ENCODE data around the gene ARL15. TPM values are rescaled to one million over a fixed set of nuclear protein-coding genes. Genes with fewer than 3 reads are reported as not detected.

Gene ARL15
- total RNA-seq, 1 donor from 2014 or later: 30.8 TPM

DNA sequence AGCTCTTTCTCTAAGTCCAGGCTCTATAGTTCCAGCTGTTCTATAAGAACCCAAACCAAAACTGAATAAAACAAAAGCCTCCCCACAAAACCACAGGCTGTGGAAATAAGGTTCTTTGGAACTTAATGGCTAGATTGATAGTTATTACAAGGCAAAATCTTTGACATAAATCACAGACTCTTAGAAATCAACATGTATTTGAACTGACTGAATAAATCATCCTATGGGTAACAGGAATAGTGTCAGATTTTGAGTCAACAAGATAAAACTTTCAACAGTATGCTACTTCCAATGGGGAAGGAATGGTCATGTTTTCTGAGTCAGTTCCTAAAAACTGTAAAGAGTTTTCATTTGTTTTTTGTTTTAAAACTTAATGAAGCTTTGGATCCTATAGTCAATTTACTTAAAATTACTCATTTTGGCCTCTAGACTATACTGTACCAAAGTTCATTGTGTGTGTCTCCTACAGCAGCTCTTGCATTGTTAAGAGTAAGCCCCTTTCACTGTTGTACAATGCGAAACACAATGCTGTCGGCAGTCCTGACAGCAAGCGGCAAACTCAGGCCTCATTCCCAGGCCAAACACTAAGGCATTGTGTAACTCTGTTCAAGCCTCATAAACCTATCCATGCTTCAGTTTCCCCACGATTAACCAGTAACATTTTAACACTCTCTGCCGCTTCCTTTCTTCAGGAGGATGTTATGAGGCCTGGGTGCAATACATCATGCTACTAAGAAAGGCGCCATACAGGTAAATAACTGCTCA is 134.1 kb downstream of the ARL15 start:
- Histone ChIP-seq H3K4me1 (peaks cover 8% of the 10 kb centered on the region), H3K27me3 (ENCODE audit: low read depth) (no peaks in the 10 kb centered on the region), H3K27ac (no peak overlapping the region), H3K9me3 (no peaks in the 10 kb centered on the region), H3K4me3 (no peak overlapping the region), H3K36me3 (no peaks in the 10 kb centered on the region)
- TF ChIP-seq, protein P1, sequence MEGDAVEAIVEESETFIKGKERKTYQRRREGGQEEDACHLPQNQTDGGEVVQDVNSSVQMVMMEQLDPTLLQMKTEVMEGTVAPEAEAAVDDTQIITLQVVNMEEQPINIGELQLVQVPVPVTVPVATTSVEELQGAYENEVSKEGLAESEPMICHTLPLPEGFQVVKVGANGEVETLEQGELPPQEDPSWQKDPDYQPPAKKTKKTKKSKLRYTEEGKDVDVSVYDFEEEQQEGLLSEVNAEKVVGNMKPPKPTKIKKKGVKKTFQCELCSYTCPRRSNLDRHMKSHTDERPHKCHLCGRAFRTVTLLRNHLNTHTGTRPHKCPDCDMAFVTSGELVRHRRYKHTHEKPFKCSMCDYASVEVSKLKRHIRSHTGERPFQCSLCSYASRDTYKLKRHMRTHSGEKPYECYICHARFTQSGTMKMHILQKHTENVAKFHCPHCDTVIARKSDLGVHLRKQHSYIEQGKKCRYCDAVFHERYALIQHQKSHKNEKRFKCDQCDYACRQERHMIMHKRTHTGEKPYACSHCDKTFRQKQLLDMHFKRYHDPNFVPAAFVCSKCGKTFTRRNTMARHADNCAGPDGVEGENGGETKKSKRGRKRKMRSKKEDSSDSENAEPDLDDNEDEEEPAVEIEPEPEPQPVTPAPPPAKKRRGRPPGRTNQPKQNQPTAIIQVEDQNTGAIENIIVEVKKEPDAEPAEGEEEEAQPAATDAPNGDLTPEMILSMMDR (IDR thresholded peaks at IDR 0.05): no peak
- DNase-seq (no peak), ATAC-seq (no peak)
- intact Hi-C loops (cut with DNase I): no loop called here

DNA sequence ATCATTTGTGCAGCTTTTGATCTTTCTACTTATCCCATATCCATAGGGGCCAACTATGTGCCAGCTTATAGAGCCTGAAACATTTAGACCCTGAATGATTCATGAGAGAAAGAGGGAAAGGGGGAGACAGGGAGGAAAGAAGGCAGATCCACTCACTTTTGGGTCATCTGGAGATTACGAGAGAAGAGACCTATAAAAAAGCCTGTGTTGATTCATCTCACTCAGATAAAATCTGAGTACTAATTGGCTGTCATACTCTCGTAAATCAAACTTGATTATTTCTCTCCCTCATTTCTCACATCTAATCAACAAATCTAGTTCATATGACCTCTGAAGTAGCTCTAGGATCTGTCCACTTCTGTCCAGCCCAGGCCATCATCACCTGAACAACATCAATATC is 137.1 kb downstream of the ARL15 start:
- Histone ChIP-seq H3K36me3 (no peaks in the 10 kb centered on the region), H3K4me1 (peaks cover 8% of the 10 kb centered on the region), H3K4me3 (no peak overlapping the region), H3K27me3 (ENCODE audit: low read depth) (no peaks in the 10 kb centered on the region), H3K27ac (no peak overlapping the region), H3K9me3 (no peaks in the 10 kb centered on the region)
- intact Hi-C loops (cut with DNase I): no loop called here
- ATAC-seq: no peak
- TF ChIP-seq, protein P1 (IDR thresholded peaks at IDR 0.05): no peak
- no peak for DNase-seq

DNA sequence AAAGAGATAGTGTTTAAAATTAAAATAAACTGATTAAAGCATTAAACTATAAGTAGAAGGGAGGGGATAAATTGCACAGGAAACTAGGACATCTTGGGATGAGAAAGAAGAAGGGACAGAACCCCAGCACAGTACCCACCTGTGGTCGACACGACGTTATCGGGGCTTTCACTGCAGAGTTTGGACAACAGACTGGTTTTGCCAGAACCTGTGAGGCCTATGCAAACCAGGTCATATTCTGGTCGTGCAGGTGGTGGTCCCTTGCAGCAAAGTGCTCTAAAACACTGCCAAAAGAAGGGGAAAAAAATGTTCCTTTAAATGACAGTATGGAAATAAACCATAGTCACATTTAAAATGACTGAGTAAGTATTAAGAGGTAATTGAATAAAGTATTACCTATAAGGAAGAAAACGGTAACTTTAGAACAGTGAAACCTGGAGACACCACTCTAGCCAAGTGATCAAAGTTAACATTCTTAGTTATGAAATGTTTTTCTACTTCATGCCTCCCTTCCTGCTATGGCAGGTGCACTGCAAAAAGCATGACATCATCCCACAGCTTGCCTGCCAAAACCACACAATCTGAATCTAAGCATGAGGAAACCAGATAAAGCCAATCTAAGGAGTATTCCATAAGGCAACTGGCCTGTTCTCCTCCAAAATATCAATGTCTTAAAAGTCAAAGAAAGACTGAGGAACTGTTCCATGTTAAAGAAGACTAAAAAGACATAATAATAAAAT is 138.6 kb downstream of the ARL15 start:
- H3K4me1 ChIP-seq: no peaks in the 10 kb centered on the region
- no peaks in the 10 kb centered on the region for H3K27me3 ChIP-seq (ENCODE audit: low read depth)
- TF ChIP-seq, protein P1 (IDR thresholded peaks at IDR 0.05): no peak
- no peaks in the 10 kb centered on the region for H3K9me3 ChIP-seq
- peak; percentile 42 to 43 for ATAC-seq
- H3K27ac ChIP-seq: no peak overlapping the region
- no peaks in the 10 kb centered on the region for H3K36me3 ChIP-seq
- no peak overlapping the region for H3K4me3 ChIP-seq
- DNase-seq: no peak
- intact Hi-C loops (cut with DNase I): no loop called here

DNA sequence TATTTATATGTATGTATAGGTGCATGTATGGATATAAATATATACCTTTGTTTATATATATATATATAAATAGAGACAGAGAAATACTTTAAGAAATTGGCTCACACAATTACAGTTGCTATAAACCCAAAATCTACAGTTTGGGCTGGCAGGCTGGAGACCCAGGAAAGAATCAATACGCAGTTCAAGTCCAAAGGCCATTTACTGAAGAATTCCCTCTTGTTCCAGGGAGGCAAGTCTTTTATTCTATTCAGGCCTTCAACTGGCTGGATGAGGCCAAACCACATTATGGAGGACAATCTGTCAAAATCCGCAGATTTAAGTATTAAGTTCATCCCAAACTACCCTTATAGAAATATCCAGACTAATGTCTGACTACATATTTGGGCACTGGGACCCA is 144.7 kb downstream of the ARL15 start:
- H3K9me3 ChIP-seq: no peaks in the 10 kb centered on the region
- H3K27ac ChIP-seq: no peak overlapping the region
- H3K36me3 ChIP-seq: no peaks in the 10 kb centered on the region
- H3K27me3 ChIP-seq (ENCODE audit: low read depth): no peaks in the 10 kb centered on the region
- ATAC-seq: no peak
- H3K4me1 ChIP-seq: no peaks in the 10 kb centered on the region
- TF ChIP-seq, protein P1 (IDR thresholded peaks at IDR 0.05): no peak
- intact Hi-C loops (cut with DNase I): no loop called here
- no peak for DNase-seq
- H3K4me3 ChIP-seq: no peak overlapping the region

DNA sequence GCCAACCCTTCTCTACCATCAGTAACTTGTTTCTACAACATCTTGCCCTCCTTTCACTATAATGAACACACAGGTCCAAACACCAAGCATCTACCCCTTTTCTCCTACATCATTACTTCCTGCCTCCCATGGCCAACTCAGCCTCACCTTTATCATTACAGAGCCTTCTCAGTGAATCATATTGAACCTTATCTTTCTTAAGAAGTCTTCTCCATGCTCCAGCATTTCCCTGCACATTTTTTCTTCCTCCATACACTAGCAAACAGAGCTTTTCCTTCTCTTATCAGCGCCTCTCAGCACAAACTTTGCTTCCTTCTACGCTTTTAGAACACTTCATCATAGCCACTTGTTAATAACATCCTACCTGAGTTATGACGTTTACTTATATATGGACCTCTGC is 148.2 kb downstream of the ARL15 start:
- no peaks in the 10 kb centered on the region for H3K4me1 ChIP-seq
- DNase-seq (no peak), ATAC-seq (no peak)
- H3K9me3 ChIP-seq: no peaks in the 10 kb centered on the region
- no peaks in the 10 kb centered on the region for H3K27me3 ChIP-seq (ENCODE audit: low read depth)
- H3K4me3 ChIP-seq: no peak overlapping the region
- intact Hi-C loops (cut with DNase I): no loop called here
- TF ChIP-seq, protein P1 (IDR thresholded peaks at IDR 0.05): no peak
- H3K27ac ChIP-seq: no peak overlapping the region
- H3K36me3 ChIP-seq: no peaks in the 10 kb centered on the region
